ENCODE results near the gene DAB2. TPM values are rescaled to one million over a fixed set of nuclear protein-coding genes. Genes with fewer than 3 reads are reported as not detected.

Gene DAB2
- total and polyA plus RNA-seq, 2 experiments from 2014 or later, result 8.7 to 11.4 TPM

DNA sequence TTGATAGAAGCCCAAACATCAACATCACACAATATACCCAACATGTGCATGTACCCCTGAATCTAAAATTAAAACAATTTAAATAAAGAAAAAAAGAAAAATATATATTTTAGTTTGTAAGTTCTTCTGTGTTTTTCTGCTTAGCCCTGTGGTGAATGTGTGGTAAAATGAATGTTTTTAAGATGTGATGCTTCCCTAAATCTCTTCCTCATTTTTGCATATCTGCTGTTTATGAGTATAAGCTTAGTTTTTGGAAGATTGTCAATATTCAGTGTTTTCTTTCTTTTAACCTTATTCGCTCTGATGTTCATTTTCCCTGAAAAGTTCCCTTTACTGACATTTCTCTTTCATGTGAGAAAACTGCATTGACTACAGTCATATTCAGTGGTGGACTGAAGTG lies 44.4 kb upstream of the DAB2 start:
- TF ChIP-seq, protein P1, sequence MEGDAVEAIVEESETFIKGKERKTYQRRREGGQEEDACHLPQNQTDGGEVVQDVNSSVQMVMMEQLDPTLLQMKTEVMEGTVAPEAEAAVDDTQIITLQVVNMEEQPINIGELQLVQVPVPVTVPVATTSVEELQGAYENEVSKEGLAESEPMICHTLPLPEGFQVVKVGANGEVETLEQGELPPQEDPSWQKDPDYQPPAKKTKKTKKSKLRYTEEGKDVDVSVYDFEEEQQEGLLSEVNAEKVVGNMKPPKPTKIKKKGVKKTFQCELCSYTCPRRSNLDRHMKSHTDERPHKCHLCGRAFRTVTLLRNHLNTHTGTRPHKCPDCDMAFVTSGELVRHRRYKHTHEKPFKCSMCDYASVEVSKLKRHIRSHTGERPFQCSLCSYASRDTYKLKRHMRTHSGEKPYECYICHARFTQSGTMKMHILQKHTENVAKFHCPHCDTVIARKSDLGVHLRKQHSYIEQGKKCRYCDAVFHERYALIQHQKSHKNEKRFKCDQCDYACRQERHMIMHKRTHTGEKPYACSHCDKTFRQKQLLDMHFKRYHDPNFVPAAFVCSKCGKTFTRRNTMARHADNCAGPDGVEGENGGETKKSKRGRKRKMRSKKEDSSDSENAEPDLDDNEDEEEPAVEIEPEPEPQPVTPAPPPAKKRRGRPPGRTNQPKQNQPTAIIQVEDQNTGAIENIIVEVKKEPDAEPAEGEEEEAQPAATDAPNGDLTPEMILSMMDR (IDR thresholded peaks at IDR 0.05; ENCODE audit: low read depth, low read length), result no peak
- H3K9me3 ChIP-seq (ENCODE audit: low read depth), result no peaks in the 10 kb centered on the region

DNA sequence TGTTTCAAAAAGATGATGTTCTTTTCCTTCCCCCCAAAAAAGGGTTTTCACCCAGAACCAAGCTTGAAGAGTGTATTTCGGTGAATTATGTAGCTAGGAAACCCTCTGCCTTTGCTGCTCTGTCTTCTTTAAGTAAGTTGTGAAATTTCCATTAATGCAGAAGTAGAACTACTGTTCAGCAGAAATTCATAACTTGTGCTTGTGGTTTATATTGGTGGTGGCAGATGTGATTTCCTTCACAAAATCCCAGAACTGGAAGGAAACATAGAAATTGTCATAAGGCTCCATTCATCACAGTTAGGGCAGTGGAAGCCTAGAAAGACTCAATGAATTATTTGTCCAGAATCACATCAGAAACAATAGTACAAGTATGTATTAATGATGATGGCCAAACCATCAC lies 42.1 kb upstream of the DAB2 start:
- Histone ChIP-seq H3K36me3 (no peaks in the 10 kb centered on the region), H3K4me3 (no peak overlapping the region), H3K27ac (no peak overlapping the region), H3K9me3 (ENCODE audit: low read depth) (no peaks in the 10 kb centered on the region), H3K4me1 (ENCODE audit: low read depth) (no peaks in the 10 kb centered on the region), H3K27me3 (no peaks in the 10 kb centered on the region)
- TF ChIP-seq, protein P1 (IDR thresholded peaks at IDR 0.05; ENCODE audit: low read depth, low read length), result no peak
- no peak for DNase-seq (ENCODE audit: low read depth in 1 of 2, low spot score in 1 of 2)

More for the DNA sequence above, 44.4 kb upstream of the DAB2 start:
- Histone ChIP-seq H3K4me3 (no peak overlapping the region), H3K27me3 (no peaks in the 10 kb centered on the region), H3K4me1 (ENCODE audit: low read depth) (no peaks in the 10 kb centered on the region), H3K36me3 (no peaks in the 10 kb centered on the region), H3K27ac (no peak overlapping the region)
- DNase-seq (ENCODE audit: low read depth in 1 of 2, low spot score in 1 of 2), result no peak

DNA sequence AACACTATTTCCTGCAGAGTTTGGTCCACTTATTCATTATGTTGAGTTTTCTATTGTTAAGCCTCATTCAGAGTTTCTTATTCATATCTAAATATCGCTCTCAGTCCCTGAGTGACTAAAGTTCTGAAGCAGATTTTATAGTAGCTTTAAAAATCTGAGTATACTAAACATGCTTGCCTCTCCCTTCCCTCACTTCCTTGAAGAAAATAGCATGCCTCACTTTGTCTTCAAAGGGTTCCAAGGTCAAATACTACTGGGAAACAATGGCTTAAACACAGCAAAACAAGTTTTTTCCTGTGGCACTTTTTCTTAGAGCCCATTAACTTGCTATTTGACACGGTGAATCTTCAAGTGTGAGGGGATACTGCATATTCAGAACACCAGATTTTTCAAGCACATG lies 41.1 kb upstream of the DAB2 start:
- DNase-seq (ENCODE audit: low read depth in 1 of 2, low spot score in 1 of 2), result no peak
- Histone ChIP-seq H3K4me3 (no peak overlapping the region), H3K27me3 (no peaks in the 10 kb centered on the region), H3K4me1 (ENCODE audit: low read depth) (no peaks in the 10 kb centered on the region), H3K27ac (no peak overlapping the region), H3K9me3 (ENCODE audit: low read depth) (no peaks in the 10 kb centered on the region), H3K36me3 (no peaks in the 10 kb centered on the region)
- TF ChIP-seq, protein P1 (IDR thresholded peaks at IDR 0.05; ENCODE audit: low read depth, low read length), result no peak

DNA sequence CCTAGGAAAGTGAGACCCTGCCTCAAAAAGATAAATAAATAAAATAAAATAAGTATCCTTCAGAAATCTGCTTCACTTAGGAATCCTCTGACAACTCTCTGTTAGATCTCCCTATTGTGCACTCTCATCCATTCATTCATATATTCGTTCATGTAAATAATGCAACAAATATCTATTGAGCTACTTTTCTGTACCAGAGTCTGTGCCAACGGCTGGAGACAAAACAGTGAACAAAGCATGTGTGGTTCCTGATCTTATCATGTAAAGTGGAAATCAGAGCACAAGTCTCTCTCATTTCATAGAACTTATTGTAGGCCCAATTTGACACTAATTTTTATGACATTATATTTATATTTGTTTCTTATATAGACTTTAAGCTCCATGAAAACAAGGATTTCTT lies 40.3 kb upstream of the DAB2 start:
- Histone ChIP-seq H3K27ac (no peak overlapping the region), H3K4me3 (no peak overlapping the region), H3K27me3 (no peaks in the 10 kb centered on the region)

DNA sequence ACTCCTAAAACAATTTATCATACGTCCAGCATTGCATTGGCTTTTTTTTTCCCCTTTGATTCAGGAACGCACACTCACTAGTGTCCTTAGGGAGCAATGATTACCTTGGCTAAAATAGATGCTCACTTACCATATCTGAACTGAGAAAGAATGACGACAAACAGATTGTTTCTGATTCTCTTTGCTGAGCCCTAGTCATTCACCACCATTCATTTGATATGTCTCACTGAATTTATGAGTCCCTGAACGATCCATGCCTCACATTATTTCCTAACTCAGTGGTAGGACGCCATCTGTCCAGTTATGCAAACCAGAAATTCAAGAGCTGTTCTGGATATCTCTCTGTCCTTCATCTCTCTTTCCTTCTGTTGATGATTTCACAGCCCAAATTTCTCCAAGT lies 39.3 kb upstream of the DAB2 start:
- no peak for DNase-seq (ENCODE audit: low read depth in 1 of 2, low spot score in 1 of 2)
- H3K36me3 ChIP-seq, result no peaks in the 10 kb centered on the region
- TF ChIP-seq, protein P1 (IDR thresholded peaks at IDR 0.05; ENCODE audit: low read depth, low read length), result no peak

More for the DNA sequence above, 40.3 kb upstream of the DAB2 start:
- DNase-seq (ENCODE audit: low read depth in 1 of 2, low spot score in 1 of 2), result no peak
- TF ChIP-seq, protein P1 (IDR thresholded peaks at IDR 0.05; ENCODE audit: low read depth, low read length), result no peak
- Histone ChIP-seq H3K9me3 (ENCODE audit: low read depth) (no peaks in the 10 kb centered on the region), H3K4me1 (ENCODE audit: low read depth) (no peaks in the 10 kb centered on the region), H3K36me3 (no peaks in the 10 kb centered on the region)

DNA sequence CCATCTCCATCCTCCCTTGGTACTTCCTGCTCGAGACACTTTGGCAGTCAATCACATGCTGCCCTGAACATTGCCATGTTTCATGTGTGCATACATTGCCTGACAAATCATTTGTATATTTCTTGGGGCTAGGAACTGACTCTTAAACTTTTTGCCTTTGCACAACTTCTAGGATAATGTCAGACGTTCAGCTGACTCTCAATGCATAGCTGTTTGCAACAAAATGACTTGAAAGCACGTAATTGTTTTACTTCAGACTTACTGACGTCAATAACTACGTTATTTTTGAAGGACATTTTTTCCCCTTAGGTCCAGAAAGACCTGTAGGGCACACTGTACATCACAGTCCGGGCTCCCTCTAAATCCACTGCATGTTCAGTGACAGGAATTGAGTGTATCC lies 37.4 kb upstream of the DAB2 start:
- Histone ChIP-seq H3K4me1 (ENCODE audit: low read depth) (no peaks in the 10 kb centered on the region), H3K9me3 (ENCODE audit: low read depth) (no peaks in the 10 kb centered on the region), H3K27me3 (no peaks in the 10 kb centered on the region), H3K4me3 (no peak overlapping the region), H3K36me3 (no peaks in the 10 kb centered on the region), H3K27ac (no peak overlapping the region)
- no peak for DNase-seq (ENCODE audit: low read depth in 1 of 2, low spot score in 1 of 2)
- TF ChIP-seq, protein P1 (IDR thresholded peaks at IDR 0.05; ENCODE audit: low read depth, low read length), result no peak

More for the DNA sequence above, 39.3 kb upstream of the DAB2 start:
- Histone ChIP-seq H3K4me1 (ENCODE audit: low read depth) (no peaks in the 10 kb centered on the region), H3K27me3 (no peaks in the 10 kb centered on the region), H3K4me3 (no peak overlapping the region), H3K9me3 (ENCODE audit: low read depth) (no peaks in the 10 kb centered on the region), H3K27ac (no peak overlapping the region)
